ENCODE data around the gene MYZAP. TPM values are rescaled to one million over a fixed set of nuclear protein-coding genes. Genes with fewer than 3 reads are reported as not detected.

Gene MYZAP
- total RNA-seq, 2 donors from 2014 or later, result 0.22 to 0.33 TPM

DNA sequence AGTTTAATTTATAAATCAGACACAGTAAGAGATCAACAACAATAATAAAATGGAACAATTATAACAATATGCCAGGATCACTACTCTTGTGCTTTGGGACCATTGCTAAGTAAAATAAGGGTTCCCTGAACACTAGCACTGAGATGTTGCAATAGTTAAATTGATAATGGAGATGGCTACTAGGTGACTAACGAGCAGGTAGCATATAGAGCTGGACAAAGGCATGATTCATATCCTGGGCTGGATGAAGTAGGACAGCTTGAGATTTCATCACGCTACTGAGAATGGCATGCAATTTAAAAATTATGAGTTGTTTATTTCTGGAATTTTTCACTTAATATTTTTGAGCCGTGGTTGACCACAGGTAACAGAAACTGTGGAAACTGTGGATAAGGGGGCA, 20.7 kb upstream of the MYZAP start:
- Histone ChIP-seq H3K36me3 (ENCODE audit: control insufficient read depth, insufficient read depth, low read length) (no peaks in the 10 kb centered on the region), H3K4me1 (ENCODE audit: control insufficient read depth, insufficient read depth, low read length) (no peaks in the 10 kb centered on the region), H3K9ac (ENCODE audit: extremely low read depth, low read length, poor library complexity, severe bottlenecking) (no peak overlapping the region), H3K4me3 (ENCODE audit: low read length) (no peak overlapping the region), H3K9me3 (ENCODE audit: control insufficient read depth, low read length) (no peaks in the 10 kb centered on the region), H3K27ac (ENCODE audit: low read depth, low read length) (no peak overlapping the region), H3K27me3 (ENCODE audit: control insufficient read depth, insufficient read depth, low read length, poor library complexity, severe bottlenecking) (no peaks in the 10 kb centered on the region)
- no peak overlapping the region for H3K4me3 Mint-ChIP-seq
- H3K27ac Mint-ChIP-seq, result no peak overlapping the region
- TF ChIP-seq, protein P1, sequence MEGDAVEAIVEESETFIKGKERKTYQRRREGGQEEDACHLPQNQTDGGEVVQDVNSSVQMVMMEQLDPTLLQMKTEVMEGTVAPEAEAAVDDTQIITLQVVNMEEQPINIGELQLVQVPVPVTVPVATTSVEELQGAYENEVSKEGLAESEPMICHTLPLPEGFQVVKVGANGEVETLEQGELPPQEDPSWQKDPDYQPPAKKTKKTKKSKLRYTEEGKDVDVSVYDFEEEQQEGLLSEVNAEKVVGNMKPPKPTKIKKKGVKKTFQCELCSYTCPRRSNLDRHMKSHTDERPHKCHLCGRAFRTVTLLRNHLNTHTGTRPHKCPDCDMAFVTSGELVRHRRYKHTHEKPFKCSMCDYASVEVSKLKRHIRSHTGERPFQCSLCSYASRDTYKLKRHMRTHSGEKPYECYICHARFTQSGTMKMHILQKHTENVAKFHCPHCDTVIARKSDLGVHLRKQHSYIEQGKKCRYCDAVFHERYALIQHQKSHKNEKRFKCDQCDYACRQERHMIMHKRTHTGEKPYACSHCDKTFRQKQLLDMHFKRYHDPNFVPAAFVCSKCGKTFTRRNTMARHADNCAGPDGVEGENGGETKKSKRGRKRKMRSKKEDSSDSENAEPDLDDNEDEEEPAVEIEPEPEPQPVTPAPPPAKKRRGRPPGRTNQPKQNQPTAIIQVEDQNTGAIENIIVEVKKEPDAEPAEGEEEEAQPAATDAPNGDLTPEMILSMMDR (conservative IDR thresholded peaks at IDR 0.05), result no peak
- H3K36me3 Mint-ChIP-seq (ENCODE audit: low read depth), result no peaks in the 10 kb centered on the region
- DNase-seq, result no peak
- H3K9me3 Mint-ChIP-seq, result no peaks in the 10 kb centered on the region
- H3K4me1 Mint-ChIP-seq, result no peaks in the 10 kb centered on the region
- no peaks in the 10 kb centered on the region for H3K27me3 Mint-ChIP-seq (ENCODE audit: insufficient read depth)
- WGBS, 2 experiments (ENCODE audit: insufficient coverage in 1 of 2, insufficient read length in 1 of 2), result 91 to 96% methylated on average over 3 of the region's 3 CpGs

DNA sequence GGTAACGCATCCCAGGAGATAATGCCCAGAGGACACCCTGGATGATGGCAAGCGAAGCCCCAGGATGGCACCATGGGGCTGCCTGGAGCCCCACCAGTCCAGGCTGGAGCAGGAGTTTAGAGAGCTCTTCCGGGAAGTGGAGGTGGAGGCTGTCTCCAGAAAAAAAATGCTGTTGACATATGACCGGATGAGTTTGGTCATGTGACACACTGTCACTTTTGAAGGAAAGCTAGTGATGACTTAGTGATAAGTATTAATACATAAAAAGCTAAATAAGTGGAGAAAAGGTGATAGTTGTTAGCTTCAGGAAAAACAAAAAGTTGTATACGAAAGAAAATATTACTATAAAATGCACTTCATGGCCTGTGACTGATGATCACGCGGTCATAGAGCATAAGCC, 20.0 kb upstream of the MYZAP start:
- no peaks in the 10 kb centered on the region for H3K36me3 ChIP-seq (ENCODE audit: control insufficient read depth, insufficient read depth, low read length)
- H3K9me3 ChIP-seq (ENCODE audit: control insufficient read depth, low read length), result no peaks in the 10 kb centered on the region
- no peak overlapping the region for H3K27ac ChIP-seq (ENCODE audit: low read depth, low read length)
- TF ChIP-seq, protein P1 (conservative IDR thresholded peaks at IDR 0.05), result no peak
- no peaks in the 10 kb centered on the region for H3K4me1 ChIP-seq (ENCODE audit: control insufficient read depth, insufficient read depth, low read length)
- Mint-ChIP-seq H3K27ac (no peak overlapping the region), H3K4me3 (no peak overlapping the region), H3K9me3 (no peaks in the 10 kb centered on the region), H3K27me3 (ENCODE audit: insufficient read depth) (no peaks in the 10 kb centered on the region), H3K36me3 (ENCODE audit: low read depth) (no peaks in the 10 kb centered on the region), H3K4me1 (no peaks in the 10 kb centered on the region)
- WGBS, 2 experiments (ENCODE audit: insufficient coverage in 1 of 2, insufficient read length in 1 of 2), result 95 to 97% methylated on average over 7 of the region's 7 CpGs
- H3K27me3 ChIP-seq (ENCODE audit: control insufficient read depth, insufficient read depth, low read length, poor library complexity, severe bottlenecking), result no peaks in the 10 kb centered on the region
- H3K4me3 ChIP-seq (ENCODE audit: low read length), result no peak overlapping the region
- no peak for DNase-seq
- H3K9ac ChIP-seq (ENCODE audit: extremely low read depth, low read length, poor library complexity, severe bottlenecking), result no peak overlapping the region

DNA sequence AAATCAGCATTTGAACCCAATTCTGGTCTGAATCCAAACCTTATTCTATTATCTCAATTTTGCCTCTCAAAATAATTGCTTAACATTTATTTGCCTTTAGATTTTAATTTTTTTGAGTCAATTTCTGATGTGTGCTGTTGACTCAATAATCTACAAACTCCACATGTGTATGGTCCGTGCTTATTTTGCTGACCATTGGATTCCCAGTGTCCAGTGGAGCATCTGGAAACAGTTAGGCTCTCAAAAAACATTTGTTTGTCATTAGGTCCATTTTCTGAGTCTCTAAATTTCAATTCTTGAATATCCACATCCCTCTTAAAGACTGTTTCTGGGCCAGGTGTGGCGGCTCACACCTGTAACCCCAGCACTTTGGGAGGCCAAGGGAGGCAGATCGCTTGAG, 19.2 kb upstream of the MYZAP start:
- Mint-ChIP-seq H3K4me3 (no peak overlapping the region), H3K36me3 (ENCODE audit: low read depth) (no peaks in the 10 kb centered on the region), H3K4me1 (no peaks in the 10 kb centered on the region), H3K27ac (no peak overlapping the region), H3K9me3 (no peaks in the 10 kb centered on the region), H3K27me3 (ENCODE audit: insufficient read depth) (no peaks in the 10 kb centered on the region)
- no peak for DNase-seq
- no peaks in the 10 kb centered on the region for H3K9me3 ChIP-seq (ENCODE audit: control insufficient read depth, low read length)
- no peaks in the 10 kb centered on the region for H3K4me1 ChIP-seq (ENCODE audit: control insufficient read depth, insufficient read depth, low read length)
- H3K27me3 ChIP-seq (ENCODE audit: control insufficient read depth, insufficient read depth, low read length, poor library complexity, severe bottlenecking), result peaks cover 5% of the 10 kb centered on the region
- TF ChIP-seq, protein P1 (conservative IDR thresholded peaks at IDR 0.05), result no peak
- no peak overlapping the region for H3K9ac ChIP-seq (ENCODE audit: extremely low read depth, low read length, poor library complexity, severe bottlenecking)
- no peak overlapping the region for H3K4me3 ChIP-seq (ENCODE audit: low read length)
- 87 to 88% methylated on average over 3 of the region's 3 CpGs for WGBS, 2 experiments (ENCODE audit: insufficient coverage in 1 of 2, insufficient read length in 1 of 2)
- H3K36me3 ChIP-seq (ENCODE audit: control insufficient read depth, insufficient read depth, low read length), result no peaks in the 10 kb centered on the region
- no peak overlapping the region for H3K27ac ChIP-seq (ENCODE audit: low read depth, low read length)

Data from endodermal cell (in vitro differentiated cells).